Brain microvascular endothelial cell (primary cell): ENCODE data around the gene ROCK2.
A peak's percentile ranks its signal among the peaks of the same experiment; 100 is the strongest.

Source experiments
- DNase-seq: peaks from one replicate; pipeline ENCODE4 v3.0.0-alpha.2; 2020
- H3K27ac ChIP-seq: fragments of 250-450 bp; sonication (Bioruptor Pico); 2 replicates; pipeline ENCODE4 v1.5.1; 2020; ENCODE audit warnings: mild to moderate bottlenecking, moderate library complexity
- H3K27me3 ChIP-seq: fragments of 250-450 bp; sonication (Bioruptor Pico); replicated peaks from 2 replicates; pipeline ENCODE4 v1.5.1; 2020; ENCODE audit warnings: mild to moderate bottlenecking
- H3K36me3 ChIP-seq: fragments of 250-450 bp; sonication (Bioruptor Pico); replicated peaks from 2 replicates; pipeline ENCODE4 v1.5.1; 2020; ENCODE audit warnings: mild to moderate bottlenecking
- H3K4me3 ChIP-seq: 2 replicates; pipeline ENCODE4 v1.5.1; 2011; ENCODE audit warnings: low read depth, mild to moderate bottlenecking, control low read depth, low read length, moderate library complexity
- in situ Hi-C: cut with HindIII; loops from 2 replicates; pipeline ENCODE4 v1.10.0; 2017; ENCODE audit warnings: low sequenced_read_pairs, low pct_ligation_motif_present
- TF ChIP-seq, protein P1 (sequence below): IDR thresholded peaks from 2 replicates; pipeline ENCODE4 v1.5.1; 2011; ENCODE audit warnings: low read depth, mild to moderate bottlenecking, moderate library complexity, low read length, control low read depth, inconsistent platforms; ENCODE audit errors: missing control alignments

ROCK2 gene

DNA sequence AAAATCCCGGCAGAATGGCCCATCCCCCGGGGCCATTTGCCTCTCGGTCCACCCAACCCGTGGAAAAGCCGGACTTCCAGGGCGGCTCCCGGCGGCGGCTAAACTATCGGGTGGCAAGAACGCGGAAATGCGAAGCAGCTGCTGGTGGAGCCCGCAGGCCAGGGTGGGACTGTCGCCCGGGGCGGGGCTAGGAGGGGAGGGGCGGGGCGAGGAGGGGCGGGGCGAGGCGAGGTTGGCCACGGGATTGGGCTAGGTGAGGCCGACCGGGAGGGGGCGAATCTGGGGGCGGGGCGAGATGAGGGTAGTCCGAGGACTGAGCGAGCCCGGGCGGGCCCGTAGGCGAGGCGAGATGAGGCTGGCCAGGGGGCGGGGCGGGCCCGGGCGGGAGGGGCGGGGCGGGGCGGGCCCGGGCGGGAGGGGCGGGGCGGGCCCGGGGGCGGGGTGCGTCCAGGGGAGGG is 189.5 kb downstream of the ROCK2 start:
- Histone ChIP-seq H3K4me3 (peak overlapping the region; percentile 55), H3K27me3 (no peaks in the 10 kb centered on the region), H3K36me3 (no peaks in the 10 kb centered on the region), H3K27ac (peak overlapping the region; percentile 14)
- peak; percentile 95 for DNase-seq
- in situ Hi-C loops = no loop called here
- TF ChIP-seq, protein P1, sequence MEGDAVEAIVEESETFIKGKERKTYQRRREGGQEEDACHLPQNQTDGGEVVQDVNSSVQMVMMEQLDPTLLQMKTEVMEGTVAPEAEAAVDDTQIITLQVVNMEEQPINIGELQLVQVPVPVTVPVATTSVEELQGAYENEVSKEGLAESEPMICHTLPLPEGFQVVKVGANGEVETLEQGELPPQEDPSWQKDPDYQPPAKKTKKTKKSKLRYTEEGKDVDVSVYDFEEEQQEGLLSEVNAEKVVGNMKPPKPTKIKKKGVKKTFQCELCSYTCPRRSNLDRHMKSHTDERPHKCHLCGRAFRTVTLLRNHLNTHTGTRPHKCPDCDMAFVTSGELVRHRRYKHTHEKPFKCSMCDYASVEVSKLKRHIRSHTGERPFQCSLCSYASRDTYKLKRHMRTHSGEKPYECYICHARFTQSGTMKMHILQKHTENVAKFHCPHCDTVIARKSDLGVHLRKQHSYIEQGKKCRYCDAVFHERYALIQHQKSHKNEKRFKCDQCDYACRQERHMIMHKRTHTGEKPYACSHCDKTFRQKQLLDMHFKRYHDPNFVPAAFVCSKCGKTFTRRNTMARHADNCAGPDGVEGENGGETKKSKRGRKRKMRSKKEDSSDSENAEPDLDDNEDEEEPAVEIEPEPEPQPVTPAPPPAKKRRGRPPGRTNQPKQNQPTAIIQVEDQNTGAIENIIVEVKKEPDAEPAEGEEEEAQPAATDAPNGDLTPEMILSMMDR = no peak

DNA sequence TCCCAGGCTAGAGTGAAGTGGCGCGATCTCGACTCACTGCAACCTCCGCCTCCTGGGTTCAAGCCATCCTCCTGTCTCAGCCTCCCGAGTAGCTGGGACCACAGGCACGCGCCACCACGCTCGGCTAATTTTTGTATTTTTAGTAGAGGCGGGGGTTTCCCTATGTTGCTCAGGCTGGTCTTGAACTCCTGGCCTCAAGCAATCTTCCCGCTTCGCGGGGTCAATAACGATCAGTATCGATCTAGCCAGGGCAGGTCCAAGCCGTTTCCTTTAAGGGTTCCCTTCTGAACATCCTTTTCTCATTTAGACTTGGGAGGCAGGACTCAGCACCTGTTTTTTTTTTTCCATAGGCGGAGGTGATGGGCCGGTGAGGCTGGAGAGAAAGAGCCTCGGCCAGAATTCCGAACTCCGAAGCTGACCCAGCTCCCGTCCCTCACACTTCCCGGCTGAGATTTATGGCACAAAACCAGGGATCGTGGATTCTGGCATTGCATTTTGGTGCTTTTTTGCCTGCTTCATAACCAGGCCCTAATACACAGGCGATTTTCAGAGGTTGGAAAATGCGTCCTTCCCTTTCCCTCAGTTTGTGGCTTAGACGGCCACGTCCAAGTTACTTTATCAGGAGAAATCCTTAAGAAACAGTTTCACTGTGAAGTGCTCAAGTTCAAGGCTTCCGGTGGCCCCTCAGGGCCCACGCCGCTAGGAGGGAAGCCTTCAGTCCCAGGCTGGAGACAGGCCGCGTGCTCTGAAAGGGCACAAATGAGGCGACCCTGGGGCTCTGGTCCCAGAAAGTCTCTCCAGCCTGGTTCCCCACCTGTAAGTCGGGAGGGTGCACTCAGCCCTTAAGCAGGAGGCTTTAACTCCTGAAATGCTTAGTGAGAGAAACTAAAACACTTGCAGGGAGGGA is 190.2 kb downstream of the ROCK2 start:
- no peaks in the 10 kb centered on the region for H3K27me3 ChIP-seq
- peak overlapping the region; percentile 14 for H3K27ac ChIP-seq
- peak overlapping the region; percentile 55 for H3K4me3 ChIP-seq
- TF ChIP-seq, protein P1 = peak; percentile 7
- in situ Hi-C loops = no loop called here
- H3K36me3 ChIP-seq = no peaks in the 10 kb centered on the region
- DNase-seq = no peak

DNA sequence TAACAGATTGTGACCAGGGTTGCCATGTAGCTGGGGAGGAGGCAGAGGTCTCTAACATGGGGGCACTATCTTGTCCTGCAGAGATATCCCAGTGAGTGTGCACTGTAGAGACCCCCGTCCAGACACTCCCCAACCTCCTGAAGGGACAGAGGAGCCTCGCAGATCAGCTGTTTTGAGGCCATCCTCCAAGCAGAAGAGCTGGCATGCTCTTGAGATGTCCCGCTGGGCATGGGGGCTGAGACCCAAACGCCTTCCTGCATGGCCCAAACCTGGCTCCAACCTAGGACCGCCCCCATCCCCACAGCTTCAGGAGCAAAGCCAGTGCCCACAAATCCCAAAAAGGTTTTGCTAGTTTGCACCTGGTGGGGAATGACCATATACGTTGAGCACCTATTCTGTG is 191.8 kb downstream of the ROCK2 start:
- H3K4me3 ChIP-seq = no peak overlapping the region
- TF ChIP-seq, protein P1 = no peak
- H3K27ac ChIP-seq = no peak overlapping the region
- no peak for DNase-seq
- H3K36me3 ChIP-seq = no peaks in the 10 kb centered on the region
- no peaks in the 10 kb centered on the region for H3K27me3 ChIP-seq
- in situ Hi-C loops = no loop called here

DNA sequence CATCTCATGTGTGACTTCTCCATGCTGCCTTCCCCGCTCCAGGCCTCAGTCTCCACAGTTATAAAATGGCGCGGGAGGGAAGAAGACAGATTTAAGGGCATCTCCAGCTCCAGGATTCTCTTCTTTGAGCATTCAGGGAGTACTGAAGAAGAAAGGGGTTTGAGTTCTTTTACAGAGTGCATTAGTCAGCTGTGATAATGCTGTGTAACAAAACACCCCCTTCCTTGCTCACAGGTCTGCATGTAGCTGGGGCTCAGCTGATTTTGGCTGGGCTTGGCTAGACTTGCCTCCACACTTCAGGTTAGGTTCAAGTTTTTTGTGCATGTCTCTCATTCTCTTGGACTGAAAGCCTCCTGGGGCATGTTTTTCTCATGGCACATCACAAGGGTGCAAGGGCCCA is 197.2 kb downstream of the ROCK2 start:
- H3K27ac ChIP-seq = no peak overlapping the region
- H3K36me3 ChIP-seq = no peaks in the 10 kb centered on the region
- TF ChIP-seq, protein P1 = no peak
- H3K27me3 ChIP-seq = no peaks in the 10 kb centered on the region
- no peak overlapping the region for H3K4me3 ChIP-seq
- in situ Hi-C loops = loop anchor here (25.0 kb wide), 1 partner anchor 315 kb away; the partner anchor contains the start of gene E2F6
- DNase-seq = no peak

DNA sequence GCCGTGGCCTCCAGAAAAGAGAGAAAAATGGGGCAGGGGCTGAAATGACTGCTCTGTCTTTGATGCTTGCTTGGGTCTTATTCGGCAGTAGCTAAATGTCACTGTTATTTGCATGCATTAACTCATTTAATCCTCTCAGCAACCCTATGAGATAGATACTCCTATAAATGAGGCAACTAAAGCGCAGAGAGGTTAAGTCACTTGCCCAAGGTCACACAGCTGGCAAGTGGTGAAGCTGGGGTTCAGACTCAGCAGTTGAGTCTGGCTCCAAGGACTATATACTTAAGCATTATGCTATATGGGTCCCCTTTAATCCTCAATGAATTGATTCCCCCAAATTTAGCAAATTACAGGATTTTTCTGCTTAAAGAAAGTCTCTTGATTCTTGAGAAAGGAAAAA is 198.4 kb downstream of the ROCK2 start:
- H3K36me3 ChIP-seq = no peaks in the 10 kb centered on the region
- H3K27me3 ChIP-seq = no peaks in the 10 kb centered on the region
- no peak overlapping the region for H3K4me3 ChIP-seq
- TF ChIP-seq, protein P1 = no peak
- no peak overlapping the region for H3K27ac ChIP-seq
- DNase-seq = no peak
- in situ Hi-C loops = loop anchor here (25.0 kb wide), 1 partner anchor 316 kb away; the partner anchor contains the start of gene E2F6
